DND-41 (cell line): ENCODE results near the gene NUP188.

ENCODE experiments used
- EZH2 ChIP-seq: IDR thresholded peaks from 3 replicates; pipeline ENCODE4 v1.6.1; 2012; ENCODE audit warnings: borderline replicate concordance, low read depth, mild to moderate bottlenecking, moderate library complexity, low read length, inconsistent platforms; ENCODE audit not compliant: severe bottlenecking
- TF ChIP-seq, protein P1 (sequence below): IDR thresholded peaks from 2 replicates; pipeline ENCODE4 v1.5.1; 2012; ENCODE audit warnings: borderline replicate concordance, low read length, moderate library complexity, mild to moderate bottlenecking; ENCODE audit not compliant: poor library complexity, severe bottlenecking; ENCODE audit errors: extremely low read depth

DNA sequence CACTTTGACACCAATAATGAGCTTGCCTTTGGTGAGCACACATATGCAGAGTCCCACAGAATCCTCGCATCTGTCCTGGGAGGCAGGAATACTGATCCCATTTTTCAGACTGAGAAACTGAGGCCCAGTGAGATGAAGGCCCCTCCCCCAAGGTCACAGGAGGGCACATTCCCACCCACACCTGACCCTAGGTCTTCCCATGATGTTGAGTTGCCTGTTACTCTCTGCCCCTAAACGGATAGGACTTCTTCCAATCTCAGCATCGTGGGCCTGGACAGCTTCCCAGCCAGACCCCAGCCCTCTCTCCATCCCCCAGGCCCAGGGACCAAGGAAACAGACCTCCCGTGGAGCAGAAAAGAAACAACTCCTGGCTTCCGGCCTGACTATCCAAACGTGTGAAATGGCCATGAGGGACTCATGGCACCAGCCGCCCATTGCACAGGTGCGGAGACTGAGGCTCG lies 79.8 kb downstream of the NUP188 start:
- TF ChIP-seq, protein P1, sequence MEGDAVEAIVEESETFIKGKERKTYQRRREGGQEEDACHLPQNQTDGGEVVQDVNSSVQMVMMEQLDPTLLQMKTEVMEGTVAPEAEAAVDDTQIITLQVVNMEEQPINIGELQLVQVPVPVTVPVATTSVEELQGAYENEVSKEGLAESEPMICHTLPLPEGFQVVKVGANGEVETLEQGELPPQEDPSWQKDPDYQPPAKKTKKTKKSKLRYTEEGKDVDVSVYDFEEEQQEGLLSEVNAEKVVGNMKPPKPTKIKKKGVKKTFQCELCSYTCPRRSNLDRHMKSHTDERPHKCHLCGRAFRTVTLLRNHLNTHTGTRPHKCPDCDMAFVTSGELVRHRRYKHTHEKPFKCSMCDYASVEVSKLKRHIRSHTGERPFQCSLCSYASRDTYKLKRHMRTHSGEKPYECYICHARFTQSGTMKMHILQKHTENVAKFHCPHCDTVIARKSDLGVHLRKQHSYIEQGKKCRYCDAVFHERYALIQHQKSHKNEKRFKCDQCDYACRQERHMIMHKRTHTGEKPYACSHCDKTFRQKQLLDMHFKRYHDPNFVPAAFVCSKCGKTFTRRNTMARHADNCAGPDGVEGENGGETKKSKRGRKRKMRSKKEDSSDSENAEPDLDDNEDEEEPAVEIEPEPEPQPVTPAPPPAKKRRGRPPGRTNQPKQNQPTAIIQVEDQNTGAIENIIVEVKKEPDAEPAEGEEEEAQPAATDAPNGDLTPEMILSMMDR = no peak
- TF ChIP-seq EZH2 = no peak
